BE2C (cell line): ENCODE measurements around the gene LNX1.

ENCODE experiments used
- DNase-seq: peaks from one replicate; pipeline ENCODE4 v3.0.0-alpha.2; 2020
- H3K27me3 ChIP-seq: fragments of 250-450 bp; sonication (Bioruptor Pico); 2 replicates; pipeline ENCODE4 v1.5.1; 2020; ENCODE audit warnings: mild to moderate bottlenecking
- H3K36me3 ChIP-seq: fragments of 250-450 bp; sonication (Bioruptor Pico); 2 replicates; pipeline ENCODE4 v1.5.1; 2020; ENCODE audit warnings: mild to moderate bottlenecking
- H3K4me1 ChIP-seq: fragments of 250-450 bp; sonication (Bioruptor Pico); 2 replicates; pipeline ENCODE4 v1.5.1; 2020
- H3K4me3 ChIP-seq: 2 replicates; pipeline ENCODE4 v1.5.1; 2011; ENCODE audit warnings: low read depth, low read length
- H3K9me3 ChIP-seq: fragments of 250-450 bp; sonication (Bioruptor Pico); 2 replicates; pipeline ENCODE4 v1.5.1; 2020
- TF ChIP-seq, protein P1 (sequence below): IDR thresholded peaks from 2 replicates; pipeline ENCODE4 v1.5.1; 2012; ENCODE audit warnings: mild to moderate bottlenecking, low read depth, low read length

The LNX1 gene

GRCh38 chr4:53545942-53546581 lies 45.2 kb downstream of the LNX1 start:
- no peak overlapping the region for H3K4me3 ChIP-seq
- H3K36me3 ChIP-seq: no peaks in the 10 kb centered on the region
- TF ChIP-seq, protein P1, sequence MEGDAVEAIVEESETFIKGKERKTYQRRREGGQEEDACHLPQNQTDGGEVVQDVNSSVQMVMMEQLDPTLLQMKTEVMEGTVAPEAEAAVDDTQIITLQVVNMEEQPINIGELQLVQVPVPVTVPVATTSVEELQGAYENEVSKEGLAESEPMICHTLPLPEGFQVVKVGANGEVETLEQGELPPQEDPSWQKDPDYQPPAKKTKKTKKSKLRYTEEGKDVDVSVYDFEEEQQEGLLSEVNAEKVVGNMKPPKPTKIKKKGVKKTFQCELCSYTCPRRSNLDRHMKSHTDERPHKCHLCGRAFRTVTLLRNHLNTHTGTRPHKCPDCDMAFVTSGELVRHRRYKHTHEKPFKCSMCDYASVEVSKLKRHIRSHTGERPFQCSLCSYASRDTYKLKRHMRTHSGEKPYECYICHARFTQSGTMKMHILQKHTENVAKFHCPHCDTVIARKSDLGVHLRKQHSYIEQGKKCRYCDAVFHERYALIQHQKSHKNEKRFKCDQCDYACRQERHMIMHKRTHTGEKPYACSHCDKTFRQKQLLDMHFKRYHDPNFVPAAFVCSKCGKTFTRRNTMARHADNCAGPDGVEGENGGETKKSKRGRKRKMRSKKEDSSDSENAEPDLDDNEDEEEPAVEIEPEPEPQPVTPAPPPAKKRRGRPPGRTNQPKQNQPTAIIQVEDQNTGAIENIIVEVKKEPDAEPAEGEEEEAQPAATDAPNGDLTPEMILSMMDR: no peak
- H3K27me3 ChIP-seq: no peaks in the 10 kb centered on the region
- peaks cover 7% of the 10 kb centered on the region for H3K4me1 ChIP-seq
- DNase-seq: no peak
- no peaks in the 10 kb centered on the region for H3K9me3 ChIP-seq

DNA sequence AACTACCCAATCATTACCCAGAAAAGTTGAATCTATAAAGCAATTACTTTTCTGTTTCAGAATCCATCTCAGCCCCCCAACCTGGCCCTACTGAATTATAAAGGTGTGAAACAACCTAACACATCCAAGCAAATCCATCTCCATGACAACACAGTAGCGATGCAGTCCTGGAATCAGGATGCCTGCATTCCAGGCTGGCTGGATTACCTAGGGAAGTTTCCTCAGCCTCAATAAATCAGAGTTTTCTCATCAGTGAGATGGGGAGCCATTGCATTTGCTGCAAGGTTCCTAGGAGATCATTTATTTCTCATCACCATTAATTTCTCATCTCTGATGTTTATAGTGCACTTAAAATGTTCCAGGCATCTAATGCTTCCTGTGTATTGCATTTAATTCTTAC lies 46.0 kb downstream of the LNX1 start:
- H3K4me3 ChIP-seq: no peak overlapping the region
- TF ChIP-seq, protein P1: no peak
- H3K36me3 ChIP-seq: no peaks in the 10 kb centered on the region
- H3K9me3 ChIP-seq: no peaks in the 10 kb centered on the region
- H3K27me3 ChIP-seq: no peaks in the 10 kb centered on the region
- no peak for DNase-seq
- peaks cover 7% of the 10 kb centered on the region for H3K4me1 ChIP-seq

GRCh38 chr4:53543561-53543960 lies 47.7 kb downstream of the LNX1 start:
- Histone ChIP-seq H3K36me3 (no peaks in the 10 kb centered on the region), H3K4me1 (peaks cover 7% of the 10 kb centered on the region), H3K9me3 (no peaks in the 10 kb centered on the region), H3K27me3 (no peaks in the 10 kb centered on the region), H3K4me3 (no peak overlapping the region)
- DNase-seq: no peak
- TF ChIP-seq, protein P1: no peak

- H3K36me3 ChIP-seq: no peaks in the 10 kb centered on the region
- DNase-seq: peak; percentile 59
- H3K9me3 ChIP-seq: no peaks in the 10 kb centered on the region
- H3K4me3 ChIP-seq: no peak overlapping the region
- H3K4me1 ChIP-seq: peaks cover 7% of the 10 kb centered on the region
- no peaks in the 10 kb centered on the region for H3K27me3 ChIP-seq
- TF ChIP-seq, protein P1: no peak
Measured at GRCh38 chr4:53541577-53542206, 49.6 kb downstream of the LNX1 start.

- TF ChIP-seq, protein P1: no peak
- H3K27me3 ChIP-seq: no peaks in the 10 kb centered on the region
Measured at GRCh38 chr4:53538756-53539155, 52.5 kb downstream of the LNX1 start.

GRCh38 chr4:53537606-53538005 lies 53.7 kb downstream of the LNX1 start:
- no peak for DNase-seq
- H3K4me1 ChIP-seq: peaks cover 7% of the 10 kb centered on the region
- no peak overlapping the region for H3K4me3 ChIP-seq
- TF ChIP-seq, protein P1: no peak
- H3K36me3 ChIP-seq: no peaks in the 10 kb centered on the region
- no peaks in the 10 kb centered on the region for H3K9me3 ChIP-seq
- H3K27me3 ChIP-seq: no peaks in the 10 kb centered on the region

More at GRCh38 chr4:53538756-53539155, 52.5 kb downstream of the LNX1 start:
- DNase-seq: no peak
- Histone ChIP-seq H3K4me1 (peaks cover 7% of the 10 kb centered on the region), H3K9me3 (no peaks in the 10 kb centered on the region), H3K4me3 (no peak overlapping the region), H3K36me3 (no peaks in the 10 kb centered on the region)
